Measurements from ENCODE around the gene ALLC. TPM values are rescaled to one million over a fixed set of nuclear protein-coding genes. Genes with fewer than 3 reads are reported as not detected.

Gene ALLC
- total RNA-seq, 1 donor from 2014 or later, result 0.13 TPM

DNA sequence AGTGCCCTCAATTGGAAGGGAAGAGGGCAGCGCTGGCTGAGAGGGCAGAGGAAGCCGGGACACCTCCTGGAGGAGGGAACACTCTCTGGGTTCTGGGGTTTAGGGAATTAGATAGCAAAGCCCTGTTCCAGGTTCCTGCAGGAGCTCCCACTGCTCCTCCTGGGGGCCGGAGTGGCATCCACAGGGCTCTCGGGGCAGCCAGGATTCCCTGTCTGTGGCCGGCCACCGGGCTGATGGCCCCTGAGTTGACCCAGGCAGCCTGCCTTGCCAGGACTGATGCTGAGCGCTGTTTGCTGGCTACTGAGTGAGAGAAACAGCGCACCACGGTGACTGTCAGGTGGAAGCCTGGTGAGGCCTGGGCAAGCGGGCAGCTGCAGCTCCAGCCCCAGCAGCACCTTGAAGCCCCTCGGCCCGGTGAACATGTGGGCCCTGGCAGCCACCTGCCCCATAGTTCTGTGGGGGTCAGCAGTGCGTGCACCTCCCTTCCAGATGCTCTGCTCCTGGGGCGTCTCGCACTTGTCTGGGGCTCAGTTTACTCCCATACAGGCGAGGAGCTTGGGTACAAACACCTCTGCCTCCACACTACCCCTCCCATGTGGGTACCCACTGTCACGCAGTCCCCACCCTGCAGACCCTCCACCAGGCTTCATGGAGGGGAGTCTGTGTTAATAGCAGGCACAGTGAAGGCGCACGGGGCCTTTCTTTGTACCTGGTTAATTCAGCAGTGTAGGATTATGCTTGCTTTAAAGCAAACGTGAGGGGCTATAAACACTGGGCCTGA, 7.7 kb upstream of the ALLC start:
- TF ChIP-seq, protein P1, sequence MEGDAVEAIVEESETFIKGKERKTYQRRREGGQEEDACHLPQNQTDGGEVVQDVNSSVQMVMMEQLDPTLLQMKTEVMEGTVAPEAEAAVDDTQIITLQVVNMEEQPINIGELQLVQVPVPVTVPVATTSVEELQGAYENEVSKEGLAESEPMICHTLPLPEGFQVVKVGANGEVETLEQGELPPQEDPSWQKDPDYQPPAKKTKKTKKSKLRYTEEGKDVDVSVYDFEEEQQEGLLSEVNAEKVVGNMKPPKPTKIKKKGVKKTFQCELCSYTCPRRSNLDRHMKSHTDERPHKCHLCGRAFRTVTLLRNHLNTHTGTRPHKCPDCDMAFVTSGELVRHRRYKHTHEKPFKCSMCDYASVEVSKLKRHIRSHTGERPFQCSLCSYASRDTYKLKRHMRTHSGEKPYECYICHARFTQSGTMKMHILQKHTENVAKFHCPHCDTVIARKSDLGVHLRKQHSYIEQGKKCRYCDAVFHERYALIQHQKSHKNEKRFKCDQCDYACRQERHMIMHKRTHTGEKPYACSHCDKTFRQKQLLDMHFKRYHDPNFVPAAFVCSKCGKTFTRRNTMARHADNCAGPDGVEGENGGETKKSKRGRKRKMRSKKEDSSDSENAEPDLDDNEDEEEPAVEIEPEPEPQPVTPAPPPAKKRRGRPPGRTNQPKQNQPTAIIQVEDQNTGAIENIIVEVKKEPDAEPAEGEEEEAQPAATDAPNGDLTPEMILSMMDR (IDR thresholded peaks at IDR 0.05; ENCODE audit: insufficient read depth, low read length, poor library complexity, severe bottlenecking), result no peak
- no peaks in the 10 kb centered on the region for H3K36me3 ChIP-seq (ENCODE audit: control insufficient read depth, insufficient read depth, low read length)
- H3K27me3 ChIP-seq (ENCODE audit: control insufficient read depth, insufficient read depth, low read length), result peaks cover 12% of the 10 kb centered on the region
- DNase-seq (ENCODE audit: low read depth), result no peak
- no peak overlapping the region for H3K4me3 ChIP-seq (ENCODE audit: low read depth, low read length)

DNA sequence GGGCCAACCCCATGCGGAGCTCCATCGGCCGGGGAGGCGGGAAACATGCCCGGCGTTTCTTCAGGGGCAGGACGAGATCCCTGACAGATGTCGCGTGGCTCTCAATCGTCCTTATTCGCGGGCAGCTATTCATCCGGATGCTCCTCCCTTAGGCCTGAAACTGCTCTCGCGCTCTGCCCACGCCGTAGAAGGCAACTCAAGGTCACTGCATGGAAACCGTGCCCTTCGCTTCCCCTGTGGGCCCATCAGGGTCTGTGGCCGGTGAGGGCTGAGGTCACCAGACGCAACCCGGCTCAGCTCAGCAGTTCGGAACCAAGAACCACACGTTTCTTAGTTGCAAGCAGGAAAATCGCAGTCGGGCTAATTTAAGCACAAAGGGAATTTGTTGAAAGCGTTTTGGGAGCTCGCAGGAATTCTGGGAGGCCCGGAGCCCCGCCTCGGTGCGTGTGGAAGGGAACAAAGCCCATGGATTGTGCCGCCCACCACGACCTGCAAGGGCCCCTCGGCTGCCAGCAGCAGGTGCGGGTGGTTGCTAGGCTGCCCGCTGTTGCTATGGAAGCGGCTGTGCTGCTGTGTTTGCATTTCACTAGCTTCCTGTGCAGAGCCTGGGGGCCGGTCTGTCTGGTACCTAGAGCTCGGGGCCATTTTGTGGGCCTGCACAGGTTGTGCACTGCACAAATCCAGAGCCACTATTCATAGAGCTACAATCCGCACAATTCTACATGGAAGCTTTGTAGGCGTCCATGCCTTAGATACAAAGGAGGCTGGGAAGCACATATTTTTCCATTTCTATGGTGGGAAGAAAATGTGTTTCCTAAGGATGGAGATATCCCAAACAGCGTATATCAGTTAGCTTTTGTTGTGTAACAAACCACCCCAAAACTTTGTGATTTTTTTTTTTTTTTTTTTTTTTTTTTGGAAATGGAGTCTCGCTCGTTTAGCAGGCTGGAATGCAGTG, 6.0 kb upstream of the ALLC start:
- peak overlapping the region; percentile 11 for H3K4me3 ChIP-seq (ENCODE audit: low read depth, low read length)
- DNase-seq (ENCODE audit: low read depth), result no peak
- H3K36me3 ChIP-seq (ENCODE audit: control insufficient read depth, insufficient read depth, low read length), result no peaks in the 10 kb centered on the region

DNA sequence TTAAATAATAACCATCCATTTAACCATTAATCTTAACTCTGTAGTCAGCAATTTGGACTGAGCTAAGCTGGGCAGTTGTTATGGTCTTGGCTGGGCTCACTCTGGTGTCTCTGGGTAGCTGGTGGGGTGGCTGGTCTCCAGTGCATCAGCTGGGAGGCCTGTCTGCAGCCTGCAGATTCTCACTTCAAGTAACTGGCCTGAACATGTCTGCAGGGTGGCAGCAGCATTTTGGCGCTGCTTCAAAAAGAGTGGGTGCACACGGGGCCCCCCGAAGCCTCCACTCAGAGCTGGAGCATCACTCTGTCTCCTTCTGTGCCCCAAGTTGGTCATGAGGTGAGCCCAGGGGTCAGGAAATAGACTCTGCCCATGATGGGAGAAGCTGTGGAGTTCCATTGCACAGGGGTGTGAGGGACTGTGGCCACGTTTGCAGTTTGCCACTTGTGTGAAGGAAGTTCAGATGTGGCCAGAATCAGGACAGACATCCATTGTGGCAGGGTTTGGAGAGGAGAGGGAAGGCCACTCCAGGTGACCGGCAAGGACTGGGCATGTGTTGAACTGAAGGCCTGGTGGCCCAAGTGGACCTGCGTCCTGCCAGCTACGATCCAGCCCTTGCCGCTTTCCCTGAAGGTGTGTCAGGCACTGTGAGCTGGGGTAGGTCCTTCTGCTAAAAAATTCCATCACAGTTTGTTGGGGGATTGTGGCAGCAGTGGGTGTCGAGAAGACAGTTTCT, 4.9 kb upstream of the ALLC start:
- TF ChIP-seq, protein P1 (IDR thresholded peaks at IDR 0.05; ENCODE audit: insufficient read depth, low read length, poor library complexity, severe bottlenecking), result no peak
- Histone ChIP-seq H3K4me3 (ENCODE audit: low read depth, low read length) (no peak overlapping the region), H3K27me3 (ENCODE audit: control insufficient read depth, insufficient read depth, low read length) (peaks cover 12% of the 10 kb centered on the region), H3K36me3 (ENCODE audit: control insufficient read depth, insufficient read depth, low read length) (no peaks in the 10 kb centered on the region)
- no peak for DNase-seq (ENCODE audit: low read depth)

More for the DNA sequence above, 6.0 kb upstream of the ALLC start:
- peaks cover 12% of the 10 kb centered on the region for H3K27me3 ChIP-seq (ENCODE audit: control insufficient read depth, insufficient read depth, low read length)
- TF ChIP-seq, protein P1 (IDR thresholded peaks at IDR 0.05; ENCODE audit: insufficient read depth, low read length, poor library complexity, severe bottlenecking), result no peak

DNA sequence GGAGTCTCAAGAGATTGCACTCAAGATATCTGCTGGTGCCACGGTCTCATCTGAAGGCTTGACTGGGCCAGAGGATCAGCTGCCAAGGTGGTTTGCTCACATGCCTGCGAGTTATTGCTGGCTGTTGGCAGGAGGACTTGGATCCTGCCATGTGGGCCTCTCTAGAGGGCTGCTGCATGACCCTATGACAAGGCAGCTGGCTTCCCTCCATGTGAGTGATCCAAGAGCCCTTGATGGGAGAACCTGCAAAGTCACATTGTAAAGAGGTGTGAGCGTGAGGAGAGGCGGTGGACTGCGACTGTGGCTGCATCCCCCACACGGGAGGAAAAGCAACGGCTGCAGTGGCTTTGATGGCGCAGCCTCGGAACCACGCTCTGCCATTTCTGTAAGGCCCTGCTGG, 4.0 kb upstream of the ALLC start:
- Histone ChIP-seq H3K27me3 (ENCODE audit: control insufficient read depth, insufficient read depth, low read length) (peaks cover 9% of the 10 kb centered on the region), H3K36me3 (ENCODE audit: control insufficient read depth, insufficient read depth, low read length) (no peaks in the 10 kb centered on the region), H3K4me3 (ENCODE audit: low read depth, low read length) (no peak overlapping the region)
- DNase-seq (ENCODE audit: low read depth), result no peak
- TF ChIP-seq, protein P1 (IDR thresholded peaks at IDR 0.05; ENCODE audit: insufficient read depth, low read length, poor library complexity, severe bottlenecking), result no peak

DNA sequence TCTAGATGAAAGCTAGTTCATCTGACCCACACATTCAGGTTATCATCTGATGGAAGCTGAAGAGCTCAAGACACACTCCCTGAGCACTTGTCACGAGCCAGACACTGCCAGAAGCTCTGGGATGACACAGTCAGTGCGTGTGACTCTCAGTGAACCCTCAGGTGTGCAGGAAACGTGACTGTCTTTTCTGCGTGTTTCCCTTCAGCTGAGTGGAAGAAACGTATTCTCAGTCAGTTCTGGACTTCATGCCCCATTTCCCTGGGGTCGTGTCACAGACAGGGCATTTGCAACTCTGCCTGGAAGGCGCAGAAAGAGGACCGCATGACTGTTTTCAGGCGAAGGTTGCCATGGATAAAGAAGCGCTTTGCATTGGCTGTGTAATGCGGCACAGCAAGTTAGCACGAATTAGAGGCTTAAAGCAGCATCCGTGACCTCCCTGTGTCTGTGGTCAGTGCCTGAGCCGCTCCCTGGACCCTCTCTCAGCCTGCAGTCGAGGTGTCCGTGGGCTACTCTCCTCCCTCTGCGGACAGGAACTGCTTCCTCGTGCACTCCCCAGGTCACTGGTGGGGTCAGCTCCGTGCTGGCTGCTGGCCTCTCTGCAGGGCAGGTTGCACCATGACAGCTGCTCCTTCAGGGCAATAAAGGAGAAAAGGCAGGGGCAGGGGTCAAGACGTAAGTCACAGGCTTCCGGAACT, 3.3 kb upstream of the ALLC start:
- TF ChIP-seq, protein P1 (IDR thresholded peaks at IDR 0.05; ENCODE audit: insufficient read depth, low read length, poor library complexity, severe bottlenecking), result no peak
- H3K27me3 ChIP-seq (ENCODE audit: control insufficient read depth, insufficient read depth, low read length), result peaks cover 9% of the 10 kb centered on the region
- no peak for DNase-seq (ENCODE audit: low read depth)
- no peaks in the 10 kb centered on the region for H3K36me3 ChIP-seq (ENCODE audit: control insufficient read depth, insufficient read depth, low read length)
- no peak overlapping the region for H3K4me3 ChIP-seq (ENCODE audit: low read depth, low read length)

All from kidney epithelial cell (primary cell).